Nephron progenitor cell (in vitro differentiated cells): ENCODE measurements around the gene CTNNBL1.

ENCODE experiments used
- DNase-seq: peaks from one replicate; pipeline ENCODE4 v3.0.0; 2021
- H3K27ac Mint-ChIP-seq: 2 replicates; pipeline ENCODE4 v1.8.0; 2021; ENCODE audit warnings: mild to moderate bottlenecking, moderate library complexity, mixed read lengths
- H3K27me3 Mint-ChIP-seq: 2 replicates; pipeline ENCODE4 v1.8.0; 2021; ENCODE audit warnings: mild to moderate bottlenecking, low read depth, mixed read lengths; ENCODE audit not compliant: poor library complexity
- H3K36me3 Mint-ChIP-seq: 2 replicates; pipeline ENCODE4 v1.8.0; 2021; ENCODE audit warnings: low read depth, mixed read lengths
- H3K4me1 Mint-ChIP-seq: 2 replicates; pipeline ENCODE4 v1.8.0; 2021; ENCODE audit warnings: mixed read lengths
- H3K4me3 Mint-ChIP-seq: 2 replicates; pipeline ENCODE4 v1.8.0; 2021; ENCODE audit warnings: mild to moderate bottlenecking, moderate library complexity, mixed read lengths
- H3K9me3 Mint-ChIP-seq: 2 replicates; pipeline ENCODE4 v1.8.0; 2021; ENCODE audit warnings: mild to moderate bottlenecking, moderate library complexity, mixed read lengths
- CTCF ChIP-seq: fragments of 200-600 bp; sonication (generic); IDR thresholded peaks from 2 replicates; pipeline ENCODE4 v1.5.0; 2021; ENCODE audit warnings: antibody characterized with exemption

CTNNBL1 gene

GRCh38 chr20:37911261-37911660 is 217.4 kb downstream of the CTNNBL1 start:
- no peak for DNase-seq
- Mint-ChIP-seq H3K36me3 (no peaks in the 10 kb centered on the region), H3K4me1 (peaks cover 69% of the 10 kb centered on the region), H3K4me3 (no peak overlapping the region), H3K9me3 (no peaks in the 10 kb centered on the region), H3K27me3 (peaks cover 15% of the 10 kb centered on the region), H3K27ac (no peak overlapping the region)
- no peak for TF ChIP-seq CTCF

DNA sequence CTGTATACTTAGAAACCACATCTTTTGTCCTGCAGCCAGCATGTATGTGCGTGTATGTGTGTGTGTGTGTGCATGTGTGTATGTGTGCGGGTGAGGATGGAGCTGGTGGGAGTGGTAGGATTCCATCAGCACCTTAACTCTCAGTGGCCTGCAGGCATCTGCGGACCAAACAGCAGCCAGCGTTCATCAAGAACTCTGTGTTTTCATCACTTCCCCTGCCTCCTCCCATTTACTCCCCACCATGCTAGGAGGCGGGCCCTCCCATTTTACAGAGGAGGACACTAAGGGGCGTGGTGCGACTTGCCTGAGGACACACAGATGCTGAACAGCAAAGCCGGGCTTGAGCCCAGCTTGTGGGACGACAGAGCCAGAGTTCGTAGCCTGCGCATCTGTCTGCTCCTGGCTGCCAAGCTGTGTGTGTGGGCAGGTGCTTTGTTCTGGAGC is 218.0 kb downstream of the CTNNBL1 start:
- Mint-ChIP-seq H3K36me3 (no peaks in the 10 kb centered on the region), H3K4me1 (peaks cover 75% of the 10 kb centered on the region), H3K4me3 (no peak overlapping the region), H3K9me3 (no peaks in the 10 kb centered on the region), H3K27me3 (peaks cover 15% of the 10 kb centered on the region), H3K27ac (no peak overlapping the region)
- no peak for TF ChIP-seq CTCF
- DNase-seq, result no peak

- no peaks in the 10 kb centered on the region for H3K9me3 Mint-ChIP-seq
- H3K36me3 Mint-ChIP-seq, result no peaks in the 10 kb centered on the region
- H3K4me1 Mint-ChIP-seq, result peaks cover 72% of the 10 kb centered on the region
- H3K4me3 Mint-ChIP-seq, result no peak overlapping the region
- no peak overlapping the region for H3K27ac Mint-ChIP-seq
- peaks cover 11% of the 10 kb centered on the region for H3K27me3 Mint-ChIP-seq
- no peak for DNase-seq
- no peak for TF ChIP-seq CTCF
These were observed 219.0 kb downstream of the CTNNBL1 start for GRCh38 chr20:37912874-37913273.

DNA sequence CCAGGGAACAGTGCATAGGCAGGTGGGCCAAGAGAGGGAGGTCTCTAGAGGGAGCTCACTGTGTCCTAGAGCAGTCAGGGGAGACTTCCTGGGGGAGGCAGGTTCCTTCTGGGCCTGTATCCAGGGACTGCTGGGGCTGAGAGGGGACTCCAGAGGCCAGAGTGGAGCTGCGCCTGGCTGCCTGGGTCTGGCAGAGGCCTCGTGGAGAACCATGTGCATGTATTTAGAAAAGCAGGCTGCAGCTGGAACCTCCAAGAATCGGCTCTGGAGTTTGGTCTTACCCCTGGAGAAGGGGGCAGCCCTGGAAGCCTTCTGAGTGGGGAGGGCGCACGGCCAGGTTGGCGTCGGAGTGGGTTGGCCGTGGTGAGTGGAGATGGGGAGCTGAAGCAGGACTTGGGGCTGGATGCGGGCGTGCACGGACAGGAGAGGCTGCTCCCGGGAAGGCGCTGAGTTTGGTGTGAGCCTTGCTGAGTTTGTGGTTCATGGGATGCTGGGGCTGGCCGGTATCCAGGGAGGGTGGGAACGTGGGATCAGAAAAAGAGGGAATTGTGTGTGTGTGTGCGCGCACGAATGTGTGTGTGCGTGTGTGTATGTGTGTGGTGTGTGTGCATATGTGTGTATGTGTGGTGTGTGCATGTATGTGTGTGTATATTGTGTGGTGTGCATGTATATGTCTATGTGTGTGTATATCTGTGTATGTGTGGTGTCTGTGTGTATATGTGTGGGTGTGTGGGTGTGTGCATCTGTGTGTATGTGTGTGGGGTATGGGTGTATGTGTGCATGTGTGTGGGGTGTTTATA is 219.9 kb downstream of the CTNNBL1 start:
- H3K27me3 Mint-ChIP-seq, result peaks cover 6% of the 10 kb centered on the region
- peak overlapping the region; percentile 78 for H3K4me3 Mint-ChIP-seq
- no peaks in the 10 kb centered on the region for H3K9me3 Mint-ChIP-seq
- peaks cover 71% of the 10 kb centered on the region for H3K4me1 Mint-ChIP-seq
- no peak for DNase-seq
- no peak for TF ChIP-seq CTCF
- no peaks in the 10 kb centered on the region for H3K36me3 Mint-ChIP-seq
- H3K27ac Mint-ChIP-seq, result peak overlapping the region; percentile 1

GRCh38 chr20:37914367-37914671 is 220.5 kb downstream of the CTNNBL1 start:
- no peak for DNase-seq
- no peak for TF ChIP-seq CTCF
- Mint-ChIP-seq H3K4me1 (peaks cover 71% of the 10 kb centered on the region), H3K27me3 (peaks cover 6% of the 10 kb centered on the region), H3K36me3 (no peaks in the 10 kb centered on the region), H3K4me3 (peak overlapping the region; percentile 78), H3K27ac (peak overlapping the region; percentile 1), H3K9me3 (no peaks in the 10 kb centered on the region)
